Sigmoid colon (tissue), 4 donors: ENCODE results near the gene DTX4.

Source experiments
- CTCF ChIP-seq, 4 experiments: fragments of 450-650 bp in 3 of 4; fragments of 200-600 bp in 1 of 4; IDR thresholded peaks; one replicate each; pipeline ENCODE4 v1.5.1; 2016 to 2019; ENCODE audit warnings: antibody characterized with exemption in 4 of 4, mild to moderate bottlenecking in 3 of 4, moderate library complexity in 2 of 4
- EP300 ChIP-seq, 4 donors: sonication (generic); formaldehyde crosslinking; IDR thresholded peaks; one replicate each; pipeline ENCODE4 v1.6.1; 2017; ENCODE audit warnings: antibody characterized with exemption in 4 of 4
- POLR2A ChIP-seq, 2 donors: fragments of 450-650 bp; IDR thresholded peaks; one replicate each; pipeline ENCODE4 v1.6.1; 2016; ENCODE audit warnings: antibody characterized with exemption in 2 of 2, mild to moderate bottlenecking in 2 of 2, moderate library complexity in 2 of 2
- POLR2AphosphoS5 ChIP-seq, 4 donors: sonication (generic); formaldehyde crosslinking; IDR thresholded peaks; one replicate each; pipeline ENCODE4 v1.6.1; 2017; ENCODE audit warnings: antibody characterized with exemption in 4 of 4

GRCh38 chr11:59207988-59208451 is 36.1 kb downstream of the DTX4 start:
- TF ChIP-seq CTCF (IDR thresholded peaks at IDR 0.05) (peak; percentile 32 to 70 (median 63)), POLR2A (IDR thresholded peaks at IDR 0.05) (no peak), POLR2AphosphoS5 (IDR thresholded peaks at IDR 0.05) (no peak), EP300 (IDR thresholded peaks at IDR 0.05) (no peak)
